Measurements from ENCODE around the gene NR4A1. TPM values are rescaled to one million over a fixed set of nuclear protein-coding genes. Genes with fewer than 3 reads are reported as not detected.

NR4A1 gene
- total and polyA plus RNA-seq, 9 of the 15 experiments (the other 6 are each of a cell fraction or from before 2014, with no cell fraction given): 0.07 to 4.7 (median 1.9) TPM; not detected in 1

- no peaks in the 10 kb centered on the region for H3K9me3 ChIP-seq (replicated peaks; ENCODE audit: control insufficient read depth, insufficient read depth, low read depth, low read length)
- peaks cover under 1 to 31% of the 10 kb centered on the region in 2 experiments; a peak in 4 of 5 replicates for H3K4me1 ChIP-seq (replicated peaks in 1 of 2; ENCODE audit: control insufficient read depth in 2 of 2, insufficient read depth in 2 of 2, low read length in 2 of 2)
- peaks cover 0 to 16% of the 10 kb centered on the region in 2 experiments; a peak in 3 of 5 replicates for H3K27me3 ChIP-seq (ENCODE audit: control insufficient read depth in 2 of 2, insufficient read depth in 2 of 2, low read length in 2 of 2)
- no peak overlapping the region for H3K4me2 ChIP-seq (ENCODE audit: insufficient read depth, low read length)
- DNase-seq (ENCODE audit: extremely low read depth in 1 of 4, low spot score in 3 of 4) (no peak), ATAC-seq (no peak), FAIRE-seq (no peak)
- H3K9me1 ChIP-seq (ENCODE audit: control insufficient read depth, insufficient read depth, low read length): no peaks in the 10 kb centered on the region
- H3K9ac ChIP-seq (ENCODE audit: insufficient read depth in 1 of 2, low read depth in 2 of 2, low read length in 2 of 2): peak overlapping the region in 1 of 2 experiments; percentile 53; a peak in 2 of 4 replicates
- H3K27ac ChIP-seq (ENCODE audit: extremely low read depth, low read depth, low read length): no peak overlapping the region
- no peak overlapping the region for H2AFZ ChIP-seq (ENCODE audit: low read depth, low read length)
- ChIA-PET CTCF (ENCODE audit: low intra/inter-chr PET ratio) (no interaction called here), POLR2A (interaction anchor here (0.7 to 1.6 kb wide), 3 partner anchors 12 to 25 kb away, joined by 3 to 6 read pairs (median 4); no protein-coding TSS in a partner anchor)
- H3K36me3 ChIP-seq (ENCODE audit: control insufficient read depth, insufficient read depth, low read length): no peaks in the 10 kb centered on the region
- WGBS (ENCODE audit: insufficient coverage, low coverage, missing lambda C conversion rate): 38% methylated on average over 14 of the region's 14 CpGs
- H3K4me3 ChIP-seq: no peak overlapping the region
- H3K79me2 ChIP-seq (ENCODE audit: control insufficient read depth, insufficient read depth, low read length): no peaks in the 10 kb centered on the region
- intact Hi-C loops (cut with micrococcal nuclease): no loop called here
- H4K20me1 ChIP-seq (replicated peaks; ENCODE audit: control insufficient read depth, insufficient read depth, low read length): peaks cover under 1% of the 10 kb centered on the region; the same call in 1 of the 2 replicates
- BruUV-seq (replicated peaks): no TSS peak
- in situ Hi-C loops (cut with MboI): no loop called here
- TF ChIP-seq ZNF431 (CRISPR knock-in tag; IDR thresholded peaks at IDR 0.05) (no peak), HDAC1 (IDR thresholded peaks at IDR 0.05) (no peak), C11orf30 (IDR thresholded peaks at IDR 0.05; ENCODE audit: low read depth) (no peak), TBP (optimal IDR thresholded peaks at IDR 0.05; ENCODE audit: low read depth, low read length) (no peak), SMARCE1 (IDR thresholded peaks at IDR 0.05) (no peak), RREB1 (CRISPR knock-in tag; IDR thresholded peaks at IDR 0.05) (no peak), ZHX1 (conservative IDR thresholded peaks at IDR 0.05; ENCODE audit: low read length) (no peak), GABPB2 (CRISPR knock-in tag; conservative IDR thresholded peaks at IDR 0.05) (no peak), ZNF655 (CRISPR knock-in tag; IDR thresholded peaks at IDR 0.05) (no peak), SUPT5H (IDR thresholded peaks at IDR 0.05) (no peak), CREB1 (IDR thresholded peaks at IDR 0.05) (no peak), CREB1 (CRISPR knock-in tag; IDR thresholded peaks at IDR 0.05) (no peak)
Observed at GRCh38 chr12:52057638-52058576, 6.7 kb downstream of the NR4A1 start.

All from K562 (cell line).